A549 treated with AZD9567 at 1 μM for 4 hours (cell line): ENCODE data around the gene LDLR. TPM values are rescaled to one million over a fixed set of nuclear protein-coding genes. Genes with fewer than 3 reads are reported as not detected.

Source experiments
- total RNA-seq: library from RNA; stranded (reverse); fragments of 200-300 nt; extraction: Qiagen RNA extraction; gene quantifications from 5 replicates; pipeline ENCODE4 v1.2.3, GENCODE V29; 2022; ENCODE audit not compliant: insufficient read depth

LDLR gene
- 16.4 to 33.1 TPM (median 26.7 TPM) in 5 replicates for total RNA-seq

DNA sequence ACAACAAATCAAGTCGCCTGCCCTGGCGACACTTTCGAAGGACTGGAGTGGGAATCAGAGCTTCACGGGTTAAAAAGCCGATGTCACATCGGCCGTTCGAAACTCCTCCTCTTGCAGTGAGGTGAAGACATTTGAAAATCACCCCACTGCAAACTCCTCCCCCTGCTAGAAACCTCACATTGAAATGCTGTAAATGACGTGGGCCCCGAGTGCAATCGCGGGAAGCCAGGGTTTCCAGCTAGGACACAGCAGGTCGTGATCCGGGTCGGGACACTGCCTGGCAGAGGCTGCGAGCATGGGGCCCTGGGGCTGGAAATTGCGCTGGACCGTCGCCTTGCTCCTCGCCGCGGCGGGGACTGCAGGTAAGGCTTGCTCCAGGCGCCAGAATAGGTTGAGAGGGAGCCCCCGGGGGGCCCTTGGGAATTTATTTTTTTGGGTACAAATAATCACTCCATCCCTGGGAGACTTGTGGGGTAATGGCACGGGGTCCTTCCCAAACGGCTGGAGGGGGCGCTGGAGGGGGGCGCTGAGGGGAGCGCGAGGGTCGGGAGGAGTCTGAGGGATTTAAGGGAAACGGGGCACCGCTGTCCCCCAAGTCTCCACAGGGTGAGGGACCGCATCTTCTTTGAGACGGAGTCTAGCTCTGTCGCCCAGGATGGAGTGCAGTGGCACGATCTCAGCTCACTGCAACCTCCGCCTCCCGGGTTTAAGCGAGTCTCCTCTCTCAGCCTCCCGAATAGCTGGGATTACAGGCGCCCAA lies at the start of gene LDLR:
TSS of gene LDLR (plus strand) at position 210 of the 760 bp plus-strand sequence. CDS start at position 296, 86 bp downstream.

DNA sequence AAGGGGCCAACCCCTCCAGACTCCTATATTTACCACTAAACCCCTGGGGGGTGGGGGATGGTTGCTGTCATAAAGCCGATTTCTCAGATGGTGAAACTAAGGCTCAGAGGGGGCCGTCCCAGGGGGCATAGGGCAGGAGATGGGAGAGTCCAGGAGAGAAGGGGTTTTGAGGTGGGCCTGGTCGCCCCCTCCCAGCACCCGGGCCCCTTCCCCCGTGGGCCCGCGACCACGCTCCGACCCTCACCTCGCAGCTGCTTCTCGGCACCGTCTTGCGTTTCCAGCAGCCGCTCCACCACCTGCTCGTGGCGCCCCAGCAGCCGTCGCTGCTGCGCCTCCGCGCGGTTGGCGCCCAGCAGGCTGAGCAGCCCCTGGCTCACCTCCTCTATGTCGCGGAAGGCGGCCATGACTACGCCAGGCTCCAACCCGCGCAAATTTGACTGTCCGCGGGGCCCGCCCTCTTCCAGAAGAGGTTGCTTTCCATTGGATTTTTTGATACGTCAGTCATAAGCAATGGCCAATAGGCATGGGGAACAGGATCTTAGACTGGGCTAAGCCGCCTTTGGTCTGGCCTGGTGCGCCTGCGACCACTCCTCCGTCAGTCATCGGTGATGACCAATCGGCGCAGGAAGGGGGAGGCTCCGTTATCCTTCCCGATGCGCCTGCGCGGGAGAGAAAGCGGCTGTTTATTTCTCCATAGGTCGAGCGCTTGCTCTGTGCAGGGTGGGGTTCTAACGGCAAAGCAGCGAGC lies 66.3 kb downstream of the LDLR start, which contains the start of gene SPC24:
TSS of gene SPC24 (minus strand) at position 410 of the 748 bp plus-strand sequence. CDS start at position 404, 6 bp downstream.

Other genes with a start within 250 kb of the LDLR start
- gene C19orf38, start 241.0 kb upstream of the LDLR start, total RNA-seq = 0.10 to 0.21 TPM (median 0.15 TPM) in 4 of 5 replicates, not detected in the other
- gene CARM1, start 217.9 kb upstream of the LDLR start, total RNA-seq = 35.4 to 49.5 TPM (median 45.5 TPM) in 5 replicates
- gene YIPF2, start 160.8 kb upstream of the LDLR start, total RNA-seq = 8.1 to 21.5 TPM (median 19.2 TPM) in 5 replicates
- 9.3 to 20.1 TPM (median 18.5 TPM) in 5 replicates for gene TIMM29, start 160.7 kb upstream of the LDLR start, total RNA-seq
- gene SMARCA4, start 128.4 kb upstream of the LDLR start, total RNA-seq = 9.4 to 11.6 TPM (median 10.2 TPM) in 5 replicates
- 13.8 to 31.2 TPM (median 16.8 TPM) in 5 replicates for gene SPC24, start 66.3 kb downstream of the LDLR start, total RNA-seq
- gene KANK2, start 108.1 kb downstream of the LDLR start, total RNA-seq = 32.9 to 46.1 TPM (median 40.7 TPM) in 5 replicates
- not detected in 5 replicates for gene ANGPTL8, start 150.2 kb downstream of the LDLR start, total RNA-seq
- gene DOCK6, start 173.1 kb downstream of the LDLR start, total RNA-seq = 7.8 to 12.7 TPM (median 8.8 TPM) in 5 replicates
- gene TSPAN16, start 206.7 kb downstream of the LDLR start, total RNA-seq = not detected in 5 replicates